ENCODE measurements around the gene COX5A.

DNA sequence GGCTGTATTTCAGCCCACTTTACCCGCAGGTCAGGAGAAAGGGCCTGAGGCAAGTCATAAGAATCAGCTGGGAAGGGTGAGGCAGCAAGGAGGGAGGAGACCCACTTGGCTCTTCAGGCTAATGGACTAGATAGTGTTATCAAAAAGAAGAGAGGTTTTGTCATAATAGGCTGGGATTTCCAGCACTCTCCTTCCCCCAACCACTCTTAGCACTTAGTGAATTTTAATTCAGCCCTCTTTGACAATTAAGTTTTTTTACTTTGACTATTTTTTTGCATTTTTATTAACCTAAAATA lies 47.3 kb downstream of the COX5A start:
- TF ChIP-seq NFRKB (IDR thresholded peaks at IDR 0.05): no peak
- no peak for TF ChIP-seq L3MBTL2 (conservative IDR thresholded peaks at IDR 0.05)
- no peak for TF ChIP-seq ELF4 (IDR thresholded peaks at IDR 0.05)
- no peak for TF ChIP-seq BHLHE40 (IDR thresholded peaks at IDR 0.05; ENCODE audit: borderline replicate concordance)

Measured in HEK293T (cell line).